Measurements from ENCODE around the gene TMEM255B.
"Not testable (repeated sequence)": the region's sequence is repeated elsewhere in the genome, so short reads cannot be mapped to it uniquely, and the experiment has no call there.

The TMEM255B gene

DNA sequence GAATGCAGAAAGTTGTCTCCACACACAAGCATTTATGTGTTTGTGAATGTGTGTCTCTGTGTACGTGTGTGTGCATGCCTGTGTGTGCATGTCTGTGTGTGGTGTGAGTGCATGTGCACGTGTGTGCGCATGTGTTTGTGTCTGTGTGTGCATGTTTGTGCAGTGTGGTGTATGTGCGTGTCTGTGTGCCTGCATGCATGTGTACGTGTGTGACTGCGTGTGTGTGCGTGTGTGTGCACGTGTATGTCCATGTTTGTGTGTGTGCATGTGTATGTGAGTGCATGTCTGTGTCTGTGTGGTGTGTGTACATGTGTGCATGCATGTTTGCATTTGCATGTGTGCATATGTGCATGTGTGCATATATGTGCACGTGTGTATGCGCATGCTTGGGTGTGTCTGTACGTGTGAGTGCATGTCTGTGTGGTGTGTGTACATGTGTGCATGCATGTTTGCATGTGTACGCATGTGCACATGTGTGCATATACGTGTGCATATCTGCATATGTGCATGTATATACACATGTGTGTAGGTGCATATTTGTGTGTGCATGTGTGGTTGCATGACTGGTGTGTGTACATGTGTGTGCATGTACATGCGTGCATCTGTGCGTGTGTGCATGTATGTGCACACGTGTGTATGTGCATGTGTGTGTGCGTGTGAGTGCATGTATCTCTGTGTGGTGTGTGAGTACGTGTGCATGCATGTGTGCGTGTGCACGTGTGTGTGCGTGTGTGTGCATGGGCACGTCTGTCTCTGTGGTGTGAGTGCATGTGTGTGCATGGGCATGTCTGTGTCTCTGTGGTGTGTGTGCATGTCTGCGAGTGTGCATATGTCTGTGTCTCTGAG is 8.2 kb upstream of the TMEM255B start:
- DNase-seq, result no peak

DNA sequence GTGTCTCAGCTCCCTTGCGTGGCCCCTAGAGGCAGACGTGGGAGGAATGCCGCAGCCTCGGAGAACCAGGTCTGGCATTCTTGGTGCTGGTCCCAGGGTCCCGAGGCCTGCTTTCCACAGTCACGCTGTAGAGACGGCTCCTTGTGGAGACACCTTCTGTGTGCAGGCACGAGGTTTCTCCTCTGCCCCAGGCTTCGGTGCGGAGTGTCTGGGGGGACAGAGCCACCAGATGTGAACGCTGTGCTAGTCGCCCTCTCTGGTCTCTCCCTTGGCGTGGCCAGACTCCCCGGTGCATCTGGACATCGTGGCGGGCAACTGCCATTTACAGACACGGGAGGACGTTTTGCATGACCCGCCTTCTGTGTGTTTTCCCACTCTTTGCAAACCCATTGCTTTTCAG is 7.5 kb upstream of the TMEM255B start:
- no peak for DNase-seq

DNA sequence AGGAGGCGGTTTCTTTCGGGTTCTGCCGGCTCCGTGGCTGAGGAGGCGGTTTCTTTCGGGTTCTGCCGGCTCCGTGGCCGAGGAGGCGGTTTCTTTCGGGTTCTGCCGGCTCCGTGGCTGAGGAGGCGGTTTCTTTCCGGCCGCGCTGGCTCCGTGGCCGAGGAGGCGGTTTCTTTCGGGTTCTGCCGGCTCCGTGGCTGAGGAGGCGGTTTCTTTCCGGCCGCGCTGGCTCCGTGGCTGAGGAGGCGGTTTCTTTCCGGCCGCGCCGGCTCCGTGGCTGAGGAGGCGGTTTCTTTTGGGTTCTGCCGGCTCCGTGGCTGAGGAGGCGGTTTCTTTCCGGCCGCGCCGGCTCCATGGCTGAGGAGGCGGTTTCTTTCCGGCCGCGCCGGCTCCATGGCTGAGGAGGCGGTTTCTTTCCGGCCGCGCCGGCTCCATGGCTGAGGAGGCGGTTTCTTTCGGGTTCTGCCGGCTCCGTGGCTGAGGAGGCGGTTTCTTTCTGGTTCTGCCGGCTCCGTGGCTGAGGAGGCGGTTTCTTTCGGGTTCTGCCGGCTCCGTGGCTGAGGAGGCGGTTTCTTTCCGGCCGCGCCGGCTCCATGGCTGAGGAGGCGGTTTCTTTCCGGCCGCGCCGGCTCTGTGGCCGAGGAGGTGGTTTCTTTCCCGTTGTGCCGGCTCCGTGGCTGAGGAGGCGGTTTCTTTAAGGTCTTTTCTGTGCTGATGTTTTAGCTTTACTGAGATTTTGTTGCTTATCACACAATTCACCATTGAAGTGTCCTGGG is 6.6 kb upstream of the TMEM255B start:
- DNase-seq, result not testable (repeated sequence)

DNA sequence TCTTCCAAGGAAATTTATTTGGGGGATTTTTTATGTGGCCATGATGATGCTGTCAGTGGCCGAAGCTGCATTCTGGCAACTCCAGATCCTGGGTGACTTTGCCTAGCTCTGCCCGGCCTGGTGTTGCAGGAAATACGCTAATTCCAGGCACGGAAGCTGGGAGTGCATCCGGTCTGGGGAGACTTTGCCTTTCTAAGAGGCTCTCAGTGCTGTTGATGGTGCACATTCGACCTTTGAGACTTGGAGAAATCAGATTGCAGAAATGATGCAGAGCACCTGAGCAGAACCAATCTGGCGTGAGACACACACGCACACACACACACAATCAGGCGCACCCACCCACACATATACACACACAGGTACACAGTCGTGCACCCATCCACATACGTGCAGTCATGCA is 5.9 kb upstream of the TMEM255B start:
- no peak for DNase-seq

- DNase-seq, result no peak
Measured at GRCh38 chr13:113754242-113754641, 4.8 kb upstream of the TMEM255B start.

- no peak for DNase-seq
Measured at GRCh38 chr13:113754691-113755090, 4.3 kb upstream of the TMEM255B start.

GRCh38 chr13:113756441-113757097 is 2.5 kb upstream of the TMEM255B start:
- DNase-seq, result no peak

GRCh38 chr13:113759525-113760137 is 605 bp downstream of the TMEM255B start:
- no peak for DNase-seq

DNA sequence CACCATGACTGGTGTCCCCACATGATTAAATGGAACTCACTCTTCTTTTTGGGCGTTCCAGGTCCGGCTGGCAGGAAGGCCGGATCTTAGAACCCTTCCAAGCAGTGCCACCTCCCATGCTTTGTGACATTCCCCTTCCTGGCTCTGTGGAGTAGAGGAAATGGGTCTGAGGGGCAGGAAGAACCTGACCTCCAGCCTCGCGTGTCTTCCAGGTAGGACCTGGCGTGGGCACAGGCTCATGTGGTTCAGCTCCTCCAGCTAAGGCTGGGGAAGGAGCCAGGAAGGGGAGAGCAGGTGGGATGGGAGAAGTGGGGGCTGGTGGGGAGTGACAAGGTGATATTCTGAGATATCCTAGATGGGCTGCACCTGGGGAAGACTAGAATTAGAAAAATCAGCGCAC is 2.1 kb downstream of the TMEM255B start:
- DNase-seq, result no peak

DNA sequence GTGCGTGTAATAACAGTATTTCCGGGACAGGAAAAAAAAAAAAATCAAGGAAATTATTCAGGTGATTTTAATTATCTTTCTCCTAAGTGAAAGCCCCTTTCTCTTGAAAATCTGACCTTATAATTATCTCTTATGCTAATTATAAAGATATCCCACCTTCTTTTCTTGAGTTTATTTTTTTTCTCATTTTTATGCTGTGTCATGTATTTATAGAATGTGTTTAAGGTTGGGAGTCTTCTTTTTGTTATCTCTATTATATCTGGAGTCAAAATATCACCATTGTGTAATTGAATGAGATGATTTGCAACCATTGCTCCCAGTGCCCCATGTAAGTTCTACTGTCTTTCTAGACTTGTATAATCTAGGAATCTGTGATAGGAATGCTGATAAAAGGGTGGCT is 3.0 kb downstream of the TMEM255B start:
- DNase-seq, result no peak

DNA sequence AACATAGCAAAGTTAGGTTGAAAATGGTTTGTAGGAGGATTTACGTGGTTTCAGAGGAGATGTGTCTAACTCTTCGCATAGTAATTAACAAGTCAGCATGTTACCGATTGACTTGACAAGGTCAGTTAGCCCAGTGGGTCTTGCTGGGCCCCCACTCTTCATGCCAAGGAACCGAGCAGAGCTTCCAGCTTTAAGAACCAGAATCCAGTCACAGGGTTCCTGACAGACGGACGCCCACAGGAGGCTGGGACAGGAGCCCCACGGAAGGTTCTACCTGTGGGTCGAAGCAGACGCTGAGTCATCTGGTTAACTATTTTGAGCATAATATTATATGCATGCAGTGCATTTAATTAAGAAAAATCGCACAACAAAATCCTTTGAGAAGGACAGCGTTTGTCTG is 3.5 kb downstream of the TMEM255B start:
- DNase-seq, result no peak

- no peak for DNase-seq
Measured at GRCh38 chr13:113763254-113763653, 4.2 kb downstream of the TMEM255B start.

- no peak for DNase-seq
Measured at GRCh38 chr13:113763961-113764792, 5.2 kb downstream of the TMEM255B start.

DNA sequence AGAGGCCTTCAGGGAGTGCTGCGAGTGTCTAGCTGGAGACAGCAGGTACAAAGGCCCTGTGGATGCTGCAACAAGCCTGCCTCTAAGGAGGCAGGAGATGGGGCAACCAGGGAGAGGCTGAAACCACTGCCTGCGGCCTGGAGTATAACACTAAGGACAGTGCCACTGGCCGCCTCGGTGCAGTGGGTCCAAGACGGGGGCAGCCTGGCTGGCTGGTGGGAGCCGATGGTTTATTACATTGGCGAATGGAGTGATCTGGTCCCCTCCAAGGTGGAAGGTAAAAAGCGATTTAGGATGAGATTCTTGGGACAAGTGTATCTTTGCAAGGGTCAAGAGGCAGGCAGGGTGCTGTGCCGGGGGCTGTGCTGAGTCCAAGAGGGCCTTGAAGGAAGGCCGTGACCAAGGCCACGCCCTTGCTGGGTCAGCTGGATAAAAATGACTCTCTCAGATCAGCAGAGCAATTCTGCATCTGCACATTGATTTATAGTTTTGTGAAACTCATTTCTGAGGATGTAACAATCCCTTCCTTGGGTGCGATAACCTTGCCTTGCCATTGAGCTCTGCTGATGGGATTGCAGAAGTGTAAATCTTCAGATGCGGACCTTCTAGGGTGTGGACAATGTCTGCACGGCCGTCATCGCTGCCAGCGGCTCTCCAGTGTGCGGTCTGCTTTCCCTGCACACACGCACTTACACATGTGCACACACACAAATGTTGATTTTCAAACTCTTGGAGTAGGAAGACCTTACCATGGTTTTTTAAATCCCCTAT is 6.0 kb downstream of the TMEM255B start:
- no peak for DNase-seq

GRCh38 chr13:113765564-113765910 is 6.5 kb downstream of the TMEM255B start:
- DNase-seq, result no peak

DNA sequence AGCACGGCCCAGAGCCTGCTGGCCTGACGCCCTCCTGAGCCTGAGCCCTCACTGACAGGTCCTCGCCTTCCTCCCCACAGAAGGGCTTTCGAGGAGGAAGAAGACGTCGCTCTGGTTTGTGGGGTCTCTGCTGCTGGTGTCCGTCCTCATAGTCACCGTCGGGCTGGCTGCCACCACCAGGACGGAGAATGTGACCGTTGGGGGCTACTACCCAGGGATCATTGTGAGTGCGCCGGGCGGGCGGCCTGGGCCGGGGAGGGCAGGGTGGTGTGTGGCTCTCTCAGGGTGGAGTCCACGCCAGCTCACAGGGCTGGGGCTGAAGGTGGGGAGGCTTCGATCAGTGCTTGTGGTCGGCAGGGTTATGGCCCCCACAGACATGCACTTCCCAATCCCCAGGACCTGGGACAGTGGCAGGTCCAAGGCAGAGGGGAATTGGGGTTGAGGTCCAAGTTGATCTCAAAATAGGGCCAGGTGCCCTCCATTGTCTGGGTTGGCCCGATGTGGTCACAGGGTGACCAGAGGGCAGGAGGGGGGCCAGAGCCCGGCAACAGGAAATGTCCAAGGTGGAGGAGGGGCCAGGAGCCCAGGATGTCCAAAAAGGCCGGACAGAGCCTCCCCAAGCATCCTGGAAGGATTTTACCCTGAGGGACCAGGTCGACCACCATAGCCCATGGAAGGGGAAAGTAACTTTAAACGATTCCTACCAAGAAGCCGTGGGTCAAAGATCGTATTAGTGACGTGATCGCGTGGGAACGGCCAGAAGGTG is 7.2 kb downstream of the TMEM255B start:
- no peak for DNase-seq

DNA sequence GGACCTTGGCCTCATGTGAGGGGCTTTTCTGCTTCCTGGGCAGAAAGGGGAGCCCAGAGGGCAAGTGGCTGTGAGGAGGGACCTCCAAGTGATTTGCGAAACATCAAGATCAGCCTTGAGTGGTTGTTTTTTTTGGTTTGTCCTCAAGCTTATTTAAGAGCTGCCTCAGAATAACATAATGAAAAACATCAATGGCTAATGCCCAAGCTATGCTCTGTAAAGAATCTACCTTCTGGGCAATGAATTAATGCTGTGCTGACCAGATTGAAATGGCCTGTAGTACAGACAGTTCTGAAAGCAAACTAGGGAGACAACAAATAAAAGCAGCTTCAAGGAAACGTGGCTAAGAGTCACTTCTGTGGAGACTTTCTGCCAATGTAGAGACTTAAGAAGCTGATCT is 8.3 kb downstream of the TMEM255B start:
- no peak for DNase-seq

- no peak for DNase-seq
Measured at GRCh38 chr13:113768018-113768905, 9.2 kb downstream of the TMEM255B start.

- DNase-seq, result no peak
Measured at GRCh38 chr13:113769106-113769505, 10.1 kb downstream of the TMEM255B start.

GRCh38 chr13:113769881-113770280 is 10.9 kb downstream of the TMEM255B start:
- no peak for DNase-seq
